GM20000 (cell line): ENCODE measurements around the gene LONP2.

ENCODE experiments used
- DNase-seq: peaks from one replicate; pipeline ENCODE4 v3.0.0; 2012; ENCODE audit warnings: low spot score
- CTCF ChIP-seq: IDR thresholded peaks from 2 replicates; pipeline ENCODE4 v1.5.1; 2012; ENCODE audit warnings: mild to moderate bottlenecking, control low read depth; ENCODE audit errors: extremely low read depth, missing control alignments

LONP2 gene

GRCh38 chr16:48291754-48292153 lies 47.7 kb downstream of the LONP2 start:
- no peak for TF ChIP-seq CTCF

GRCh38 chr16:48292452-48292851 lies 48.4 kb downstream of the LONP2 start:
- TF ChIP-seq CTCF, result no peak
- no peak for DNase-seq

More at GRCh38 chr16:48291754-48292153, 47.7 kb downstream of the LONP2 start:
- DNase-seq, result no peak

GRCh38 chr16:48294724-48295123 lies 50.6 kb downstream of the LONP2 start:
- no peak for TF ChIP-seq CTCF

GRCh38 chr16:48295488-48296281 lies 51.6 kb downstream of the LONP2 start:
- no peak for TF ChIP-seq CTCF
- no peak for DNase-seq

More at GRCh38 chr16:48294724-48295123, 50.6 kb downstream of the LONP2 start:
- no peak for DNase-seq

GRCh38 chr16:48299471-48299870 lies 55.4 kb downstream of the LONP2 start:
- TF ChIP-seq CTCF, result no peak
- no peak for DNase-seq

GRCh38 chr16:48300391-48300856 lies 56.3 kb downstream of the LONP2 start:
- no peak for TF ChIP-seq CTCF
- no peak for DNase-seq

GRCh38 chr16:48308535-48308934 lies 64.4 kb downstream of the LONP2 start:
- no peak for TF ChIP-seq CTCF
- DNase-seq, result no peak
